HuH-7 (cell line): ENCODE measurements around the gene STIM1.
"Not testable (repeated sequence)": the region's sequence is repeated elsewhere in the genome, so short reads cannot be mapped to it uniquely, and the experiment has no call there.

ENCODE experiments used
- DNase-seq: peaks from one replicate; pipeline ENCODE4 v3.0.0; 2011; ENCODE audit warnings: low spot score

STIM1 gene

GRCh38 chr11:4115128-4115527, 259.7 kb downstream of the STIM1 start:
- DNase-seq, result no peak

GRCh38 chr11:4118107-4118506, 262.6 kb downstream of the STIM1 start:
- no peak for DNase-seq

GRCh38 chr11:4123218-4123617, 267.8 kb downstream of the STIM1 start:
- no peak for DNase-seq

- DNase-seq, result no peak
Observed at GRCh38 chr11:4125141-4125540, 269.7 kb downstream of the STIM1 start.

- no peak for DNase-seq
Observed at GRCh38 chr11:4127357-4127756, 271.9 kb downstream of the STIM1 start.

DNA sequence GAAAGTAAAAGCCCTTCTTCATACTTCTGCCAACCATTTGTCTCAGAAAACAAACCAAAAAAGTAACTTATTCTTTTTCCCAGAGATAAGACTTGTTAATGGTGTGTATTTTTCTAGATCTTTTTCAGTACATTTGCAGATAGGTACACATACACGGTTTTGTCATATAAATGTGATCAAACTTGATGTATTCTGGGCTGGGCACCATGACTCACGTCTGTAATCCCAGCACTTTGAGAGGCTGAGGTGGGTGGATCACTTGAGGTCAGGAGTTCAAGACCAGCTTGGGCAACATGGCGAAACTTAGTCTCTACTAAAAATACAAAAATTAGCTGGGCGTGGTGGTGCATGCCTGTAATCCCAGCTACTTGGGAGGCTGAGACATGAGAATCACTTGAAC, 274.8 kb downstream of the STIM1 start:
- not testable (repeated sequence) for DNase-seq

- no peak for DNase-seq
Observed at GRCh38 chr11:4134806-4135205, 279.3 kb downstream of the STIM1 start.

DNA sequence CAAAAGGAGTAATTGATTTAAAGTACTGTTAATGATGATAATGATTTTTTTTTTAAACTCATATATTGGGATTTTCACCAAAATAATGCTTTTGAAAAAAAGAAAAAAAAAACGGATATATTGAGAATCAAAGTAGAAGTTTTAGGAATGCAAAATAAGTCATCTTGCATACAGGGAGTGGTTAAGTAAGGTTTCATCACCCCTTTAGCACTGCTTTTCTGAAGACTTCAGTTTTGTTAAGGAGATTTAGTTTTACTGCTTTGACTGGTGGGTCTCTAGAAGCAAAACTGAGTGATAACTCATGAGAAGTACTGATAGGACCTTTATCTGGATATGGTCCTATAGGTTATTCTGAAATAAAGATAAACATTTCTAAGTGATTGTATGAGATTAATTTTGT, 283.0 kb downstream of the STIM1 start:
- DNase-seq, result no peak

DNA sequence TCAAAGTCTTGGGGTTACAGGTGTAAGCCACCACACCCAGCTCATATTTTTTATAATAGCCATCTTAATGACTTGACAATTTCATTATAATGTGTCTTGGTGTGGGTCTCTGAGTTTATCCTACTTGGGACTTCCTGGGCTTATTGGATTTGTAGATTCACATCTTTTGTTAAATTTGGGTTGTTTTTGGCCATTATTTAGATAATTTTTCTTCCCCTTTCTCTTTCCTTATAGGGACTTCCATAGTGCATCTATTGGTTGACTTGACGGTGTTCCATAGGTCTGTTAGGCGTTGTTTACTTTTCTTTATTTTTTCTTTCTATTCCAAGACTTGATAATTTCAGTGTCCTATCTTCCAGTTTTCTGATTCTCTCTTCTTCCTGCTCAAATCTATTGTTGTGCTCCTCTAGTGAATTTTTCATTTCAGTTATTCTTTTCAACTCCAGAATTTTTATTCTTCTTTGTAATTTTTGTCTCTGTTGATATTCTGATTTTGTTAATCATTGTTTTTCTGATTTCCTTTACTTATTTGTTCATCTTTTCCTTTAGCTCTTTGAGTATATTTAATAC, 284.7 kb downstream of the STIM1 start:
- no peak for DNase-seq
